SK-N-SH treated with all-trans-retinoic acid at 6 μM for 48 hours (cell line): ENCODE measurements around the gene FRRS1.

ENCODE experiments used
- ATAC-seq: fragments of 200-7000 bp; cut with Tn5 transposase; 3 replicates; pipeline ENCODE4 v1.9.1; 2020; ENCODE audit warnings: mild to moderate bottlenecking, moderate library complexity
- ARNTL ChIP-seq: fragments of 450-650 bp; formaldehyde crosslinking; IDR thresholded peaks from 2 replicates; pipeline ENCODE4 v1.5.0; 2020; ENCODE audit warnings: low read depth, mild to moderate bottlenecking, moderate library complexity, borderline replicate concordance
- BACH2 ChIP-seq: fragments of 250-450 bp; sonication (Bioruptor Pico); IDR thresholded peaks from 2 replicates; pipeline ENCODE4 v1.9.0; 2021; ENCODE audit warnings: mild to moderate bottlenecking, borderline replicate concordance
- CREB5 ChIP-seq: fragments of 250-450 bp; sonication (Bioruptor Pico); IDR thresholded peaks from 2 replicates; pipeline ENCODE4 v1.5.1; 2020; ENCODE audit warnings: low read depth, mild to moderate bottlenecking, moderate library complexity
- CSDC2 ChIP-seq: fragments of 250-450 bp; sonication (Bioruptor Pico); IDR thresholded peaks from 2 replicates; pipeline ENCODE4 v1.5.0; 2020; ENCODE audit warnings: mild to moderate bottlenecking, moderate library complexity
- CSRNP3 ChIP-seq: fragments of 250-450 bp; sonication (Bioruptor Pico); IDR thresholded peaks from 2 replicates; pipeline ENCODE4 v1.5.1; 2021; ENCODE audit warnings: mild to moderate bottlenecking, moderate library complexity
- ESRRG ChIP-seq: fragments of 250-450 bp; sonication (Bioruptor Pico); IDR thresholded peaks from 2 replicates; pipeline ENCODE4 v1.6.1; 2021; ENCODE audit warnings: mild to moderate bottlenecking
- GLIS3 ChIP-seq: fragments of 250-450 bp; sonication (Bioruptor Pico); IDR thresholded peaks from 2 replicates; pipeline ENCODE4 v1.5.0; 2020; ENCODE audit warnings: mild to moderate bottlenecking, moderate library complexity
- ISL1 ChIP-seq: fragments of 250-450 bp; sonication (Bioruptor Pico); IDR thresholded peaks from 2 replicates; pipeline ENCODE4 v2.1.2; 2022; ENCODE audit warnings: mild to moderate bottlenecking, moderate library complexity
- OSR1 ChIP-seq: fragments of 250-450 bp; sonication (Bioruptor Pico); IDR thresholded peaks from 2 replicates; pipeline ENCODE4 v1.8.0; 2022; ENCODE audit warnings: moderate library complexity, mild to moderate bottlenecking, inconsistent platforms
- PATZ1 ChIP-seq: fragments of 250-450 bp; sonication (Bioruptor Pico); IDR thresholded peaks from 2 replicates; pipeline ENCODE4 v1.8.0; 2020; ENCODE audit warnings: mild to moderate bottlenecking, moderate library complexity, borderline replicate concordance
- POU6F1 ChIP-seq: fragments of 250-450 bp; sonication (Bioruptor Pico); IDR thresholded peaks from 2 replicates; pipeline ENCODE4 v1.8.0; 2021; ENCODE audit warnings: low read depth, mild to moderate bottlenecking, moderate library complexity, borderline replicate concordance
- PPARA ChIP-seq: fragments of 250-450 bp; sonication (Bioruptor Pico); IDR thresholded peaks from 2 replicates; pipeline ENCODE4 v1.5.0; 2020; ENCODE audit warnings: mild to moderate bottlenecking, borderline replicate concordance
- RARB ChIP-seq: fragments of 250-450 bp; sonication (Bioruptor Pico); IDR thresholded peaks from 2 replicates; pipeline ENCODE4 v1.8.0; 2021; ENCODE audit warnings: mild to moderate bottlenecking, moderate library complexity
- SNAI2 ChIP-seq: fragments of 250-450 bp; sonication (Bioruptor Pico); IDR thresholded peaks from 2 replicates; pipeline ENCODE4 v1.5.0; 2020; ENCODE audit warnings: mild to moderate bottlenecking, moderate library complexity
- TCF4 ChIP-seq: fragments of 250-450 bp; sonication (Bioruptor Pico); IDR thresholded peaks from 2 replicates; pipeline ENCODE4 v1.8.0; 2021; ENCODE audit warnings: mild to moderate bottlenecking, moderate library complexity, borderline replicate concordance
- TOX ChIP-seq: fragments of 250-450 bp; sonication (Bioruptor Pico); IDR thresholded peaks from 2 replicates; pipeline ENCODE4 v1.8.0; 2021; ENCODE audit warnings: mild to moderate bottlenecking, moderate library complexity, borderline replicate concordance
- TSHZ2 ChIP-seq: fragments of 250-450 bp; sonication (Bioruptor Pico); IDR thresholded peaks from 2 replicates; pipeline ENCODE4 v1.5.0; 2020; ENCODE audit warnings: mild to moderate bottlenecking, moderate library complexity
- ZC3H10 ChIP-seq: fragments of 250-450 bp; sonication (Bioruptor Pico); IDR thresholded peaks from 2 replicates; pipeline ENCODE4 v1.5.1; 2021; ENCODE audit warnings: mild to moderate bottlenecking, moderate library complexity
- ZFP3 ChIP-seq: fragments of 250-450 bp; sonication (Bioruptor Pico); IDR thresholded peaks from 2 replicates; pipeline ENCODE4 v1.5.0; 2020; ENCODE audit warnings: mild to moderate bottlenecking, moderate library complexity
- ZFP30 ChIP-seq: fragments of 450-650 bp; formaldehyde crosslinking; IDR thresholded peaks from 2 replicates; pipeline ENCODE4 v1.5.0; 2022; ENCODE audit warnings: mild to moderate bottlenecking, moderate library complexity
- ZNF70 ChIP-seq: fragments of 450-650 bp; formaldehyde crosslinking; IDR thresholded peaks from 2 replicates; pipeline ENCODE4 v1.5.0; 2020; ENCODE audit warnings: mild to moderate bottlenecking, moderate library complexity
- ZNF8 ChIP-seq: fragments of 450-650 bp; formaldehyde crosslinking; IDR thresholded peaks from 2 replicates; pipeline ENCODE4 v1.5.0; 2020; ENCODE audit warnings: mild to moderate bottlenecking, moderate library complexity

Gene FRRS1

GRCh38 chr1:99675292-99675691 is 91.1 kb downstream of the FRRS1 start:
- ATAC-seq, result no peak

GRCh38 chr1:99674115-99675064 is 92.0 kb downstream of the FRRS1 start:
- no peak for ATAC-seq
- TF ChIP-seq CSDC2 (CRISPR knock-in tag) (no peak), RARB (no peak), BACH2 (CRISPR knock-in tag) (no peak), POU6F1 (no peak), CREB5 (CRISPR knock-in tag) (no peak), ZNF70 (CRISPR knock-in tag) (no peak), PATZ1 (no peak), TCF4 (CRISPR knock-in tag) (no peak), ISL1 (CRISPR knock-in tag) (no peak), PPARA (no peak), TOX (CRISPR knock-in tag) (no peak), ZNF8 (CRISPR knock-in tag) (no peak), GLIS3 (CRISPR knock-in tag) (no peak), ZFP3 (no peak), OSR1 (CRISPR knock-in tag) (no peak), CSRNP3 (CRISPR knock-in tag) (no peak), ZC3H10 (CRISPR knock-in tag) (no peak), ESRRG (CRISPR knock-in tag) (no peak), TSHZ2 (CRISPR knock-in tag) (no peak)
- TF ChIP-seq, all 23 proteins: peak for 0

More at GRCh38 chr1:99675292-99675691, 91.1 kb downstream of the FRRS1 start:
- no peak for TF ChIP-seq TCF4 (CRISPR knock-in tag)
- TF ChIP-seq TOX (CRISPR knock-in tag), result no peak
- TF ChIP-seq ESRRG (CRISPR knock-in tag), result no peak
- no peak for TF ChIP-seq CSRNP3 (CRISPR knock-in tag)
- TF ChIP-seq ISL1 (CRISPR knock-in tag), result no peak
- TF ChIP-seq OSR1 (CRISPR knock-in tag), result no peak
- TF ChIP-seq ZNF8 (CRISPR knock-in tag), result no peak
- TF ChIP-seq GLIS3 (CRISPR knock-in tag), result no peak
- no peak for TF ChIP-seq BACH2 (CRISPR knock-in tag)
- TF ChIP-seq RARB, result no peak
- TF ChIP-seq PPARA, result no peak
- no peak for TF ChIP-seq ZNF70 (CRISPR knock-in tag)
- no peak for TF ChIP-seq ZFP30 (CRISPR knock-in tag)
- TF ChIP-seq CSDC2 (CRISPR knock-in tag), result no peak
- no peak for TF ChIP-seq SNAI2 (CRISPR knock-in tag)
- no peak for TF ChIP-seq ARNTL (CRISPR knock-in tag)
